Activated CD4-positive, alpha-beta T cell treated with anti-CD3 and anti-CD28 coated beads, Interleukin-2, Interleukin-6, amounts not matched to agents 100 ng/mL and 50 ng/mL, durations not matched to agents 16 hours and 8 hours (primary cell): ENCODE measurements around the gene YBX2.
"Not testable (repeated sequence)": the region's sequence is repeated elsewhere in the genome, so short reads cannot be mapped to it uniquely, and the experiment has no call there.

Source experiments
- DNase-seq: peaks from one replicate; pipeline ENCODE4 v3.0.0-alpha.2; 2020

Gene YBX2

GRCh38 chr17:7294614-7295153 is at the start of gene YBX2:
YBX2 (minus strand) TSS chr17:7294639; CDS start chr17:7294500, 139 bp downstream.
- DNase-seq, result peak; percentile 85

DNA sequence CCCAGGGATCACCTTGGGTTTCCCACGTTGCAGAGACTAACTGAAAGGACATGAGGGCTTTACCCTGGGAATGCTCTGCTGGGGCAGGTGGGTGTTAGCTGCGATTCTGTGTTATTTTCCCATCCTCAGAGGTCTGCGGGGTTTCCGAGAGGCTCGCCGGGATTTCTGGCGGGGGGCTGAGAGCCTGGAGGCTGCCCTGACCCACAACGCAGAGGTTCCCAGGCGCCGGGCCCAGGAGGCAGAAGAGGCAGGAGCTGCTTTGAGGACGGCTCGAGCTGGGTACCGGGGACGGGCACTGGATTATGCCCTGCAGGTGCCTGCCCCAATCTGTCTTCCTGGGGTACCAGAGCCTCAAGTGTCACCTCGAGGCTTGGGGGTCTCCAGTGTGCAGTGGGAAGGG is 48.8 kb upstream of the YBX2 start:
- DNase-seq, result no peak

DNA sequence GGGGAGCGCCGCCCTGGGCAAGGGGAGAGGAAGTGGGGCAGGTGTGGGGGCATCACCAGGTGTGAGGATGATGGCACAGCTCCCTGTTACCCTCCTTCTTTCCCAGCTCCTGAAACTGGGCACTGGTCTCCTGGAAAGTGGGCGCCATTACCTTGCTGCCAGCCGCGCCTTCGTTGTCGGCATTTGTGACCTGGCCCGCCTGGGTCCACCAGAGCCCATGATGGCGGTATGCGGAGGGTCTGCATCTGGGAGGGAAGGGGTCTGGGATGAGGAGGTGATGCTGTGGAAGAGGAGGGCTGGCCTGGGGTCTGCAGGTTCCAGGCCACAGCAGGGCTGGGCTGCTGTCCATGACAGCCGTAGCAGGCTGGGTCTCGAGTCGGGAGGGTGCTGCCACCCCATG is 47.4 kb upstream of the YBX2 start:
- DNase-seq, result no peak

DNA sequence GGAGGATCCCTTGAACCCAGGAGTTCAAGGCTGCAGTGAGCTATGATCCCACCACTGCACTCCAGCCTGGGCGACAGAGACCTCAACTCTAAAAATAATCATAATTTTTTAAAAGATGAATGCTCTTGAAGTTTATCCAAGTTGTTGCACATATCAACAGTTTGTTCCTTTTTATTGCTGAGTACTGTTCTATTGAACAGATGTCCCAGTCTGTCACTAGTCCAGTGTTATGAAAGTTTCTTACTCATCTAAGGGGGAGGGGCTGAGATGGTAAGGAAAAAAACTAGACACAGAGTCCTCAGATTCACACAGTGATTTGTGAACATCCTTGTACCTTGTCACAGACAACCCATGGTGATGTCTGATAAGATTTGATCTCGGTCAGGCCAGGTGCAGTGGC is 45.7 kb upstream of the YBX2 start:
- no peak for DNase-seq

GRCh38 chr17:7337600-7337999 is 43.2 kb upstream of the YBX2 start:
- DNase-seq, result not testable (repeated sequence)

GRCh38 chr17:7336240-7337175 is 42.1 kb upstream of the YBX2 start, which contains the start of gene ACAP1:
ACAP1 (plus strand) TSS chr17:7336529; CDS start chr17:7336735, 206 bp downstream.
- peak; percentile 93 for DNase-seq

DNA sequence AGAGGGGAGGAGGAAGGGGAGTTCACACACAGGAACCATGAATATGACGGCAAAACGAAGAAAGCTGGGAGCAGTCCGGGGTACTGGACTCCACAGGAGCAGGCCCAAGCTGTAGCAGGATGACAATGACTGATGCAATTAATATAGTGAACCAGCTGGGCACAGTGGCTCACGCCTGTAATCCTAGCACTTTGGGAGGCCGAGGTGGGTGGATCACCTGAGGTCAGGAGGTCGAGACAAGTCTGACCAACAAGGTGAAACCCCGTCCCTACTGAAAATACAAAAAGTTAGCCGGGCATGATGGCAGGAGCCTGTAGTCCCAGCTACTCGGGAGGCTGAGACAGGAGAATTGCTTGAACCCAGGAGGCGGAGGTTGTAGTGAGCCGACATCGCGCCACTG is 41.3 kb upstream of the YBX2 start:
- DNase-seq, result not testable (repeated sequence)

DNA sequence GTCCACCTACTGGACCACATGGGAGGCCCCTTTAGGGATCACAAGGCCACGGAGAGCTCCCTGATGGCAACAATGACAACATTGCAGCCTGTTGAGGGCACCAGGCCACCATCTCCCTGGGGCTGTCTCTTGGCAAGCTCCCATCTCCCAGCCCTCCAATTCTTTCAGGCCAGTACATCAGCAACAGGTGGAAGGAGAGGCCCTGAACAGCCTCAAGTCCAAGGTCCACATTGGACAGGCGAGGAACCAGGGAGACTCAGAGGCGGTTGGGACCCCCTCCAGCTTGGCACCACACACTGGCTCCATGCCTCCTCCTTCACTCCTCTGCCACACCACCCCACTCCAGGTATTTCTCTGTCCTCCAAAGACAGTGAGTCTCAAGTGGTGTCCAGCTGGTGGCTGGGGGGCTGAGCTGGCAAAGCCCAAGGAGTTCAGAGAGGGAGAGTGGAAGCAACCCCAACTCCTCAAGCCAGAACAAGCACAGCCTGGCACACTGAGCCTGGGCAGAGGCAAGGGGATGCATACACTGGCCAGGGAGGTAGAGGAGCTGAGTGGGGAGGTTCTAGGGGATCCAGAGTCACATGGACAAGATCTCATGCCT is 40.6 kb upstream of the YBX2 start:
- DNase-seq, result no peak

DNA sequence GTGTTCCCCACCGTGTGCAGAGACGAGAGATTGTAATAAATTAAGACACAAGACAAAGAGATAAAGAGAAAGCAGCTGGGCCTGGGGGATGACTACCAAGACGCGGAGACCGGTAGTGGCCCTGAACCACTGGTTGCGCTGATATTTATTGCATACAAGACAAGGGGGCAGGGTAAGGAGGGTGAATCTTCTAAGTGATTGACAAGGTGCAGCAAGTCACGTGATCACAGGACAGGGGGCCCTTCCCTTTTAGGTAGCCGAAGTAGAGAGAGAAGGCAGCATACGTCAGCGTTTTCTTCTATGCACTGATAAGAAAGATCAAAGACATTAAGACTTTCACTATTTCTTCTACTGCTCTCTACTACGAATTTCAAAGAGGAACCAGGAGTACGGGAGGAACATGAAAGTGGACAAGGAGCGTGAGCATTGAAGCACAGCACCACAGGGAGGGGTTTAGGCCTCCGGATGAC is 38.2 kb upstream of the YBX2 start:
- not testable (repeated sequence) for DNase-seq

GRCh38 chr17:7332111-7332510 is 37.7 kb upstream of the YBX2 start:
- DNase-seq, result no peak

- DNase-seq, result no peak
These were observed 36.2 kb upstream of the YBX2 start for GRCh38 chr17:7330638-7331015.

DNA sequence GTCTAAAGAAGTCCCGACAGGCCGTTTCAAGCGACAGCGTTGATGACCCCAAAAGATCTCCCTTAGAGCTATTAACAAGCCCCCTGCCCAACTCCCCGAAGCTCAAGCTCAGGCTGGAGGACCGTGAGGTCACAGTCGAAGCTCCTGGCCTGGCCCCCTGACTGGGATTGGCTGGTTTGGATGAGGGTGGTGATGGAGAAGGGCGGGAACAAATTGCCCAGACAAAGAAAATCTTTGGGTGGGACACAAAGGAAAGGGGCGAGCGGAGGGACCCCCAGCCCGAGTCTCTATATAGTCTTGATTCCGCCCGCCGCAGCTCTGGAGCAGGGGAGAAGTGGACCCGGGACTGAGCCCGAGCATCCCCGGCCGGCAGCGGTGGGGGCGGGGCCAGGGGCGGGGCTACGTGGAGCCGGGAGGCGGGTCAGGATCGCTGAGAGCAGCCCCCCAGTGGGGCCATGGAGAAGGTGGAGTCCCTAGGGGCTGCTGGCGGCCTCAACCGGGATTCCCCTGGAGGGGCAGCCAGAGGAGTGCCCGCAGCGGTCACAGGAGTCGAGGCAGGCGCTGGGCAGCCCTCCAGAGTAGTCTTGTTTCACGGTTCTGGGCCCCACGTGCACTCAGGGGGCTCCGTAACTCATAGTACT is 35.7 kb upstream of the YBX2 start:
- peak; percentile 88 for DNase-seq

- DNase-seq, result peak; percentile 98
These were observed 35.0 kb upstream of the YBX2 start for GRCh38 chr17:7329374-7329996.

DNA sequence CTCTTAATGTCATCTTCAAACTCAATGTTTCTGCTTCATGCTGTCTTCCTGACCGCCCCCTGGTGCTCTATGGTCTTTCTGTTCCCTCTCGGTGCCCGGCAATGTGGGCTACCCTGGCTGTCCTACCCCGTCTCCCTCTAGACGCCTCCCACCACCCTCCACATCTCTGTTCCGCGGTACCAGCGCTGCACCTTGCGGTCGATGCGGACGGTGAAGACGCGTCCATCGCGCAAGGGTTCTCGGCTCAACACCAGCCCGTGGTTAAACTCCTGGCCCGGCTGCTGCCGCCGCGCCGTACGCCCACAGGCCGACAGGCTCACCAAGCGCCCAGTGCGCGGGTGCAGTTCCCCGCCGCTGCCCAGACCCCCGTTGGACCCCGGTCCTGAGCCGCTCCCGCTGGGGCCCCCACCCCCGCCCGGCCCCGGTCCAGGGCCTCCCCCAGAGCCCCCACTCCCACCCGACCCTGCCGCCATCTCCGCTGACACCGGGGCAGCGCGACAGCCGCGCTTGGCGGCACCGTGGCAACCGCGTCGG is 34.5 kb upstream of the YBX2 start, which contains the start of gene NEURL4:
TSS of gene NEURL4 (minus strand) at position 496 of the 534 bp plus-strand sequence. CDS start at position 473, 23 bp downstream.
- peak; percentile 41 for DNase-seq

DNA sequence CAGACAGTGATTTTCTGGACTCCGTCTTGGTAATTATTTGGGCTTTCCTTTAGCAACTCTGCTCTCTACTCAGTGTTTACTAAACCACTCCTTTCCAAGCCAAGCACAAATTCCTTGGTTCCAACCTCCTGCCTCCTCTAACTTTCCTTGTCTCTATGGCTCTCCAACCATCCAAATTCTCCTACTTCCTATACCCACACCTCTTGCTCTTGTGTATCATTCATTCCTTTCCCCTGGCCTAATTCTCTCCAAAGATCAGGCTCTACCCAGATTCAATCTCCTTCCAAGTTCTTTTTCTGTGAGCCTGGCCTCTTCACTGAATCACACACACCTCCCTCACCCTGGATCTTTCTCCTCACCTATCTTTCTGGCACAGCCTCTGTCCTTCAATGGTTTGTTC is 33.6 kb upstream of the YBX2 start:
- no peak for DNase-seq

- no peak for DNase-seq
These were observed 33.1 kb upstream of the YBX2 start for GRCh38 chr17:7327501-7327900.

DNA sequence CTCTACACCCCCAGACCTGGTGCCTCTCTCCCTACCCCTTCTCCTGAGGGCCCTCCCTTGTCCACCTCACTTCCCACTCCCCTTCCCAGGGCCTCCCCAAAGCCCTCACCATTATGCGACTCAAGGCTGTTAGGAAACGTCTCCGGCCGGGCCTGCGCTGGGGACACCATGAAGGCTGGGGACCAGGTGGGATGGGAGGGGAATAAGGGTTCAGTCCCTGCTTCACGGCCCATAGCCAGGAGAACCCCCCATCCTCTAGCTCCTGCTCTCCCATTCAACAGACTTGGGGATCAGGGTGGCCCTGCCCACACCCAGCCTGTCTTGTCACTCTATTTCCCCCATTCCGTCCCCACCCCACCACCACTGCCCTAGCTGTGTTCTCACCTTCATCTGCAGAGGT is 32.6 kb upstream of the YBX2 start:
- no peak for DNase-seq

DNA sequence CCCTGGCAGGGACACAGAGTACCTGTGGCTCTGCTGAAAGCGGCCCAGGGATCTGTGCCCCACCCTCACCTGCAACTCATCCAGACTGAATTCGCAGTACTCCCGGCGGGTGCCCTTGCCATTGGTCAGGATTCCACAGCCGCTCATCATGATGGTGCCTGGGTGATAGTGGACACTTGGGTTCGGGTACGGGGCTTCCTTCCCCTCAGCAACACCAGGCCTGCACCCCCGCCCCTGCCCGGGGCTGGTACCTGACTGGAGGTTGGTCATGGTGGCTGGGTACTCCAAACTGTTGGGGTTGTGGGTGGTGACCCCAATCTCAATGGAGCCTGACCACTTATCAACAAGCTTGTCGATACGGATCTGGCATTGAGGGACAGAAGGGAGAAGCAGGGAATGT is 31.7 kb upstream of the YBX2 start:
- DNase-seq, result no peak

- no peak for DNase-seq
These were observed 30.6 kb upstream of the YBX2 start for GRCh38 chr17:7325031-7325528.

DNA sequence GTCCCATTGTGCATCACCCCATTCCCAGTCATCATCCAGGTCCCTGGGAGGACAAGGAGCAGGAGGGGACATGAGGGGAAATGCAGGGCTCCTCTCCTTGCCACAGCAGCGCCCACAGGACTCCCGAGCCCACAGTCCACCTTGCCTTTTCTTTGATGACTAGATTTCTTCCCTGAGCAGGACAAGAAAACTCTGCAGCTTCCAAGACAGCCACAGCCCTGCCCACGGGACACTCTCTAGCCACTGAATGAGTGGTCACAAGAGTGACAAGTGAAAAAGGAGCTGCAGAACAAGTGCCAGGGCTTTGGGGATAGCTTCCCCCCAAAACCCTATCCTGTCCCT is 30.0 kb upstream of the YBX2 start:
- no peak for DNase-seq

- peak; percentile 73 for DNase-seq
These were observed 29.4 kb upstream of the YBX2 start for GRCh38 chr17:7323731-7324437.
